ENCODE measurements around the gene KRTAP10-8. TPM values are rescaled to one million over a fixed set of nuclear protein-coding genes. Genes with fewer than 3 reads are reported as not detected.

Gene KRTAP10-8
- total RNA-seq, 1 experiment from 2014 or later: not detected

DNA sequence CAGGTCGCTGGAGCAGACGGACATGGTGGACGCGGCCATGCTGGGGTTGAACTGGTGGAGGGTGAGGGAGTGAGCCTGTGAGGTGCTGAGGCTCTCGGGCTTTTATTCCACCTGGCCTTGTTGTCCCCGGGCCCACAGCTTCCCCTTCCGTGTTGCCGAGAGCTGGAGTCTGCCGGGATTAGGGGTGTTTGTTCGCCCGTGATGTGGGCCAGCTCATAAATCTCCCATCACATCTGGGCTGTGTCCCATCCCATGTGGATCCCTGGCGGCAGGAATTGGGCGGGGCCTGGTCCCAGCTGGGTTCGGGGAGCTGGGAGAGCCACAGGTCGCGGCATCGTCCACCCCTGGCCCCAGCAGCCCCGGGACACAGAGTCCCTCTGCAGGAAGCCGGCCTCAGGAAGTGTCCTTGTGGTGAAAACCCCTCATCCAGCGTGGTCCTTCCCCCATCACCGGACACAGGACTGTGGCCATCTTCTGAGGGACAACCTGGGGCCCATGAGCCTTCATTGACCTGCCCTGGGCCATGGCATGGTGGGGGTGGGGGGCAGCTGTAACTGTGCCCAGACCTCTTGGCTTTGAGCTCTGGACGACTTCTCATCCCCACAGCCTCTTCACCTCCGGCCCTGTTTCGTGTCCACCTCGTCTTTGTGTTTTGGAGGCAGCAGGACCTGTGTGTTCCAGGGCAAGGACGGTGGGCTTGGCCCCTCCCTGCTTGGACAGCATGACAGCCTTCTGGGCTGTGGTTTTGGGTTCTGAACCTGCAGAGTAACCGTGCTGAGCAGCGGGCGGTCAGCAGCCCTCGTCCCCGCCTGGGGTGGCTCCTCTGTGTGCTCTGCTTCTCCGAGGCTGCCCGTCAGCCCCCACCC lies 19.2 kb upstream of the KRTAP10-8 start, which contains the start of gene KRTAP10-6:
KRTAP10-6 (minus strand) TSS at position 60 of the 866 bp plus-strand sequence; CDS start at position 39, 21 bp downstream.
- H3K4me3 ChIP-seq: no peak within 1 kb of the TSS
- no peaks in the 10 kb centered on the region for H3K9me3 ChIP-seq (ENCODE audit: insufficient read depth, low read depth)
- ChIA-PET CTCF (no interaction called here), POLR2A (ENCODE audit: unreplicated experiment) (no interaction called here)
- intact Hi-C loops (cut with micrococcal nuclease; ENCODE audit: unreplicated experiment): no loop called here
- H3K27ac ChIP-seq: no peak within 1 kb of the TSS
- H3K79me2 ChIP-seq (ENCODE audit: low read depth): no peaks in the 10 kb centered on the region
- no peaks in the 10 kb centered on the region for H3K9me2 ChIP-seq (ENCODE audit: insufficient read depth)
- BruUV-seq (replicated peaks): no TSS peak
- no peak within 1 kb of the TSS for H2AFZ ChIP-seq
- H3K36me3 ChIP-seq (ENCODE audit: low read depth): no peaks in the 10 kb centered on the region
- peaks cover 53% of the 10 kb centered on the region for H3K27me3 ChIP-seq (ENCODE audit: insufficient read depth, low read depth)
- H3K4me1 ChIP-seq (replicated peaks; ENCODE audit: insufficient read depth): no peaks in the 10 kb centered on the region
- no peaks in the 10 kb centered on the region for H4K20me1 ChIP-seq (ENCODE audit: insufficient read depth)
- no peak within 1 kb of the TSS for H3K4me2 ChIP-seq
- H3F3A ChIP-seq (ENCODE audit: insufficient read depth, low read depth): no peaks in the 10 kb centered on the region
- TF ChIP-seq EZH2 (IDR thresholded peaks at IDR 0.05; ENCODE audit: low read depth): no peak
- TF ChIP-seq, protein P1, sequence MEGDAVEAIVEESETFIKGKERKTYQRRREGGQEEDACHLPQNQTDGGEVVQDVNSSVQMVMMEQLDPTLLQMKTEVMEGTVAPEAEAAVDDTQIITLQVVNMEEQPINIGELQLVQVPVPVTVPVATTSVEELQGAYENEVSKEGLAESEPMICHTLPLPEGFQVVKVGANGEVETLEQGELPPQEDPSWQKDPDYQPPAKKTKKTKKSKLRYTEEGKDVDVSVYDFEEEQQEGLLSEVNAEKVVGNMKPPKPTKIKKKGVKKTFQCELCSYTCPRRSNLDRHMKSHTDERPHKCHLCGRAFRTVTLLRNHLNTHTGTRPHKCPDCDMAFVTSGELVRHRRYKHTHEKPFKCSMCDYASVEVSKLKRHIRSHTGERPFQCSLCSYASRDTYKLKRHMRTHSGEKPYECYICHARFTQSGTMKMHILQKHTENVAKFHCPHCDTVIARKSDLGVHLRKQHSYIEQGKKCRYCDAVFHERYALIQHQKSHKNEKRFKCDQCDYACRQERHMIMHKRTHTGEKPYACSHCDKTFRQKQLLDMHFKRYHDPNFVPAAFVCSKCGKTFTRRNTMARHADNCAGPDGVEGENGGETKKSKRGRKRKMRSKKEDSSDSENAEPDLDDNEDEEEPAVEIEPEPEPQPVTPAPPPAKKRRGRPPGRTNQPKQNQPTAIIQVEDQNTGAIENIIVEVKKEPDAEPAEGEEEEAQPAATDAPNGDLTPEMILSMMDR (conservative IDR thresholded peaks at IDR 0.05): no peak
- no peak for DNase-seq

- no peak overlapping the region for H3K4me2 ChIP-seq
- H4K20me1 ChIP-seq (ENCODE audit: insufficient read depth): no peaks in the 10 kb centered on the region
- no peaks in the 10 kb centered on the region for H3K9me3 ChIP-seq (ENCODE audit: insufficient read depth, low read depth)
- H2AFZ ChIP-seq: no peak overlapping the region
- no peaks in the 10 kb centered on the region for H3K79me2 ChIP-seq (ENCODE audit: low read depth)
- intact Hi-C loops (cut with micrococcal nuclease; ENCODE audit: unreplicated experiment): no loop called here
- no peaks in the 10 kb centered on the region for H3K4me1 ChIP-seq (replicated peaks; ENCODE audit: insufficient read depth)
- ChIA-PET CTCF (no interaction called here), POLR2A (ENCODE audit: unreplicated experiment) (no interaction called here)
- H3K9me2 ChIP-seq (ENCODE audit: insufficient read depth): no peaks in the 10 kb centered on the region
- peaks cover 63% of the 10 kb centered on the region for H3K27me3 ChIP-seq (ENCODE audit: insufficient read depth, low read depth)
- peak; percentile 14 to 65 for DNase-seq
- H3K27ac ChIP-seq: no peak overlapping the region
- H3F3A ChIP-seq (ENCODE audit: insufficient read depth, low read depth): no peaks in the 10 kb centered on the region
- H3K4me3 ChIP-seq: no peak overlapping the region
- no TSS peak for BruUV-seq (replicated peaks)
- H3K36me3 ChIP-seq (ENCODE audit: low read depth): no peaks in the 10 kb centered on the region
- no peak for TF ChIP-seq EZH2 (IDR thresholded peaks at IDR 0.05; ENCODE audit: low read depth)
- TF ChIP-seq, protein P1 (conservative IDR thresholded peaks at IDR 0.05): no peak
Observed at GRCh38 chr21:44593598-44594405, 18.1 kb upstream of the KRTAP10-8 start.

- no peak overlapping the region for H3K27ac ChIP-seq
- H3K36me3 ChIP-seq (ENCODE audit: low read depth): no peaks in the 10 kb centered on the region
- no peaks in the 10 kb centered on the region for H3F3A ChIP-seq (ENCODE audit: insufficient read depth, low read depth)
- no peaks in the 10 kb centered on the region for H4K20me1 ChIP-seq (ENCODE audit: insufficient read depth)
- no peaks in the 10 kb centered on the region for H3K9me2 ChIP-seq (ENCODE audit: insufficient read depth)
- no peak for TF ChIP-seq EZH2 (IDR thresholded peaks at IDR 0.05; ENCODE audit: low read depth)
- TF ChIP-seq, protein P1 (conservative IDR thresholded peaks at IDR 0.05): no peak
- no TSS peak for BruUV-seq (replicated peaks)
- no peaks in the 10 kb centered on the region for H3K9me3 ChIP-seq (ENCODE audit: insufficient read depth, low read depth)
- no peak for DNase-seq
- peaks cover 69% of the 10 kb centered on the region for H3K27me3 ChIP-seq (ENCODE audit: insufficient read depth, low read depth)
- H3K4me1 ChIP-seq (replicated peaks; ENCODE audit: insufficient read depth): no peaks in the 10 kb centered on the region
- H3K4me3 ChIP-seq: no peak overlapping the region
- H3K4me2 ChIP-seq: no peak overlapping the region
- no peaks in the 10 kb centered on the region for H3K79me2 ChIP-seq (ENCODE audit: low read depth)
- POLR2A ChIA-PET (ENCODE audit: unreplicated experiment): no interaction called here
- no peak overlapping the region for H2AFZ ChIP-seq
- CTCF ChIA-PET: no interaction called here
- intact Hi-C loops (cut with micrococcal nuclease; ENCODE audit: unreplicated experiment): no loop called here
Observed at GRCh38 chr21:44594406-44594916, 17.4 kb upstream of the KRTAP10-8 start.

All from PC-9 (cell line).